Hepatocyte (in vitro differentiated cells): Measurements from ENCODE around the gene TUNAR. TPM values are rescaled to one million over a fixed set of nuclear protein-coding genes. Genes with fewer than 3 reads are reported as not detected.

Experiments
- DNase-seq: peaks from one replicate; pipeline ENCODE4 v3.0.0-alpha.2; 2016; ENCODE audit warnings: low spot score
- H2AFZ ChIP-seq: fragments of 200-600 bp; sonication (generic); 2 replicates; pipeline ENCODE4 v1.6.0; 2016; ENCODE audit warnings: antibody characterized with exemption, mild to moderate bottlenecking
- H3K27ac ChIP-seq: fragments of 200-600 bp; sonication (generic); 2 replicates; pipeline ENCODE4 v1.5.1; 2016; ENCODE audit warnings: mild to moderate bottlenecking
- H3K27me3 ChIP-seq: fragments of 200-600 bp; sonication (generic); 2 replicates; pipeline ENCODE4 v1.6.1; 2016
- H3K36me3 ChIP-seq: fragments of 200-600 bp; sonication (generic); replicated peaks from 2 replicates; pipeline ENCODE4 v1.5.1; 2016; ENCODE audit warnings: low read depth; ENCODE audit not compliant: insufficient read depth
- H3K4me1 ChIP-seq: fragments of 200-600 bp; sonication (generic); 2 replicates; pipeline ENCODE4 v1.5.1; 2016; ENCODE audit warnings: mild to moderate bottlenecking, moderate library complexity; ENCODE audit not compliant: insufficient read depth
- H3K4me2 ChIP-seq: fragments of 200-600 bp; sonication (generic); 2 replicates; pipeline ENCODE4 v1.6.0; 2016
- H3K4me3 ChIP-seq: fragments of 200-600 bp; sonication (generic); 2 replicates; pipeline ENCODE4 v1.5.1; 2016; ENCODE audit warnings: mild to moderate bottlenecking
- H3K79me2 ChIP-seq: fragments of 200-600 bp; sonication (generic); 2 replicates; pipeline ENCODE4 v1.6.0; 2017; ENCODE audit warnings: mild to moderate bottlenecking
- H3K9me2 ChIP-seq: fragments of 200-600 bp; sonication (generic); replicated peaks from 2 replicates; pipeline ENCODE4 v1.6.0; 2017; ENCODE audit warnings: mild to moderate bottlenecking; ENCODE audit not compliant: insufficient read depth
- H3K9me3 ChIP-seq: fragments of 200-600 bp; sonication (generic); 2 replicates; pipeline ENCODE4 v1.5.1; 2016; ENCODE audit warnings: low read depth, mild to moderate bottlenecking
- H4K20me1 ChIP-seq: fragments of 200-600 bp; sonication (generic); 2 replicates; pipeline ENCODE4 v1.6.0; 2016; ENCODE audit warnings: mild to moderate bottlenecking; ENCODE audit not compliant: insufficient read depth, poor library complexity, severe bottlenecking
- CTCF ChIP-seq: fragments of 200-600 bp; sonication (generic); IDR thresholded peaks from 2 replicates; pipeline ENCODE4 v1.5.1; 2016; ENCODE audit warnings: antibody characterized with exemption, mild to moderate bottlenecking; ENCODE audit not compliant: poor library complexity
- EZH2 ChIP-seq: fragments of 200-600 bp; sonication (generic); IDR thresholded peaks from 2 replicates; pipeline ENCODE4 v1.6.1; 2016; ENCODE audit warnings: antibody characterized with exemption, mild to moderate bottlenecking, borderline replicate concordance
- EZH2phosphoT487 ChIP-seq: fragments of 200-600 bp; sonication (generic); IDR thresholded peaks from one replicate; pipeline ENCODE4 v1.6.1; 2018; ENCODE audit warnings: antibody characterized with exemption, mild to moderate bottlenecking, low read depth, moderate library complexity; ENCODE audit not compliant: unreplicated experiment, severe bottlenecking
- WGBS: methylation state at CpG from one replicate; pipeline ENCODE4 v1.1.6; 2016; ENCODE audit warnings: low lambda C conversion rate; ENCODE audit errors: missing lambda C conversion rate; 5-methylcytosine and 5-hydroxymethylcytosine counted together
- polyA plus RNA-seq: library from polyadenylated mRNA; unstranded; fragments of >200 nt; fragmentation: Nextera tagmentation; extraction: Ambion mirVana; gene quantifications from 2 replicates; pipeline ENCODE4 v1.2.1, GENCODE V29; 2016
- total RNA-seq: library from RNA; depleted of rRNA; stranded (reverse); fragments of >200 nt; gene quantifications from 2 replicates; pipeline ENCODE4 v1.2.3, GENCODE V29; 2014

Gene TUNAR
- total and polyA plus RNA-seq, 2 experiments from 2014 or later: 0.13 TPM; not detected in 1

DNA sequence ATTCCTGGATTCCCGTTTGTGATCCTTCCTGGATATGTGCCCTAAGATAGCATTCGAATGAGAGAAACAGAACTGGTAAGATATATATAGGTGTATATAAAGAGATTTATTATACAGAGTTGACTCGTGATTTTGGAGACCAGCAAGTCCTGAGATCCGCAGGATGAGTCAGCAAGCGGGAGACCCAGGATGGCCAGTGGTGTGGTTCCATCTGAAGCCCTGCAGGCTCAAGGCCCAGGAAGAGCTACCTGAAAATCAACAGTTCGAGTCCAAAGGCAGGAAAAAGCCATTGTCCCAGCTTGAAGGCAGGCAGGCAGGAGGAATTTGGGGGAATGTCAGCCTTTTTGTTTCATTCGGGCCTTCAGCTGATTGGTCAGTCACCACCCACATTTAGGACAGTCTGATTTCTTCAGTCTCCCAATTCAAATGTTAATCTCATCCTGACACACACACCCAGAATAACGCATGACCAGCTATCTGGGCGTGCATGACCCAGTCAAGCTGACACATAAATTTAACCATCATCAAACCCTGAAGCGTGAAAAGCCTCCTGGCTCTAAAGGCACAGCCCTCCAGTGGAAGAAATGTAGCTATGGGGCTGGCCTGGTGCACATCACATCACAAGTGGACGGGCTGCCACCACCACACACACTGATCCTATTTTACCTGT, 44.3 kb downstream of the TUNAR start:
- no peak for DNase-seq
- 89% methylated on average over 11 of the region's 11 CpGs for WGBS
- no peaks in the 10 kb centered on the region for H3K9me2 ChIP-seq
- H2AFZ ChIP-seq: no peak overlapping the region
- no peak overlapping the region for H3K4me3 ChIP-seq
- no peak for TF ChIP-seq EZH2
- TF ChIP-seq CTCF: no peak
- no peak for TF ChIP-seq EZH2phosphoT487
- H3K9me3 ChIP-seq: no peaks in the 10 kb centered on the region
- no peak overlapping the region for H3K27ac ChIP-seq
- H3K36me3 ChIP-seq: no peaks in the 10 kb centered on the region
- H4K20me1 ChIP-seq: no peaks in the 10 kb centered on the region
- H3K4me2 ChIP-seq: no peak overlapping the region
- H3K79me2 ChIP-seq: no peaks in the 10 kb centered on the region
- no peaks in the 10 kb centered on the region for H3K4me1 ChIP-seq
- H3K27me3 ChIP-seq: peaks cover 6% of the 10 kb centered on the region

DNA sequence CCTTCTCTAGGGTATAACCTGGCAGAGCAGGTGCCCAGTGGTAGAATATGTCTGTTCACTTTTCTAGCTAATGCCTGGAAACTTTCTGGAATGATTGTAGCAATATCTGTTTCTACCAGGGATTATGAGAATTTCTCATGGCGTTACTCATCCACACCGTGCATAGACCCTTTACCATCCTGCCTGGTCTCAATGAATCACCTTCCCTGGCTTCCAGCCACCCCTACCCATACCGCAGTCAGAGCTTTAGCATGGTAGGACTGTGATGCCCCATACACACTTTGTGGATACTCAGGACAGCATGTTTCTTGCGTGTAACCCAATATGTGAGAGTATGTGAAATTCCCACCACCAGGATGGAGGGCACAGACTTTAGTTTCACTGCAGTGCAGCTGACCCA, 45.4 kb downstream of the TUNAR start:
- peaks cover 6% of the 10 kb centered on the region for H3K27me3 ChIP-seq
- H3K4me2 ChIP-seq: no peak overlapping the region
- no peaks in the 10 kb centered on the region for H4K20me1 ChIP-seq
- no peaks in the 10 kb centered on the region for H3K9me2 ChIP-seq
- no peak for TF ChIP-seq CTCF
- no peak for TF ChIP-seq EZH2phosphoT487
- no peak for TF ChIP-seq EZH2
- H2AFZ ChIP-seq: no peak overlapping the region
- H3K36me3 ChIP-seq: no peaks in the 10 kb centered on the region
- H3K4me3 ChIP-seq: no peak overlapping the region
- no peaks in the 10 kb centered on the region for H3K9me3 ChIP-seq
- H3K4me1 ChIP-seq: no peaks in the 10 kb centered on the region
- no peak for DNase-seq
- WGBS: 86% methylated on average over 4 of the region's 4 CpGs
- no peaks in the 10 kb centered on the region for H3K79me2 ChIP-seq
- no peak overlapping the region for H3K27ac ChIP-seq

DNA sequence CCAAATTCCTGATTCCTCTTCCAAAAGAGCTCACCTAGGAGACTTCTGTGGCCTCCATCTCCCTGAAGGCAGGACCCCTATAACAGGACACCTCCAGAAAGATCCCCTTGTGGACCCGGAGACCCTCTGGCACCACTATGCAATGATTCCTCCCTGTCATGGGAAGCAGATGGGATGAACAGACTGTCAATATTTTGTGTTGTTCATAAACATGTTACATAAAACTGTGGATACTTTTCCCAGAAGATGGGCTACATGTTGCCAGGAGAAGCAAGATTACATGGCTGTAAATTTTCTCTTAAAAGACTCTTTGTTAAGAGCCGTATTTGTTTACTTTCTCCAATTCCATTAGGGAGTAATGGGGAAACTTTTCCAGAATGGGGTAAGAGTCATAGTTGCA, 52.1 kb downstream of the TUNAR start:
- peaks cover 16% of the 10 kb centered on the region for H3K27me3 ChIP-seq
- H3K4me2 ChIP-seq: no peak overlapping the region
- no peaks in the 10 kb centered on the region for H3K9me3 ChIP-seq
- 64% methylated on average over 2 of the region's 2 CpGs for WGBS
- no peaks in the 10 kb centered on the region for H4K20me1 ChIP-seq
- no peak for DNase-seq
- H3K27ac ChIP-seq: no peak overlapping the region
- no peaks in the 10 kb centered on the region for H3K79me2 ChIP-seq
- H3K4me1 ChIP-seq: no peaks in the 10 kb centered on the region
- no peaks in the 10 kb centered on the region for H3K36me3 ChIP-seq
- no peak overlapping the region for H3K4me3 ChIP-seq
- TF ChIP-seq CTCF: no peak
- no peak for TF ChIP-seq EZH2
- TF ChIP-seq EZH2phosphoT487: no peak
- H2AFZ ChIP-seq: no peak overlapping the region
- H3K9me2 ChIP-seq: no peaks in the 10 kb centered on the region

- Histone ChIP-seq H3K9me3 (no peaks in the 10 kb centered on the region), H3K4me2 (no peak overlapping the region), H3K9me2 (no peaks in the 10 kb centered on the region), H3K79me2 (no peaks in the 10 kb centered on the region), H3K27me3 (peaks cover 12% of the 10 kb centered on the region), H3K4me1 (no peaks in the 10 kb centered on the region), H3K36me3 (no peaks in the 10 kb centered on the region), H3K4me3 (no peak overlapping the region), H4K20me1 (no peaks in the 10 kb centered on the region), H3K27ac (no peak overlapping the region), H2AFZ (no peak overlapping the region)
- DNase-seq: no peak
- no peak for TF ChIP-seq EZH2
Observed at GRCh38 chr14:95931384-95931783, 54.8 kb downstream of the TUNAR start.
